ENCODE measurements around the gene PTCD2.

Gene PTCD2

DNA sequence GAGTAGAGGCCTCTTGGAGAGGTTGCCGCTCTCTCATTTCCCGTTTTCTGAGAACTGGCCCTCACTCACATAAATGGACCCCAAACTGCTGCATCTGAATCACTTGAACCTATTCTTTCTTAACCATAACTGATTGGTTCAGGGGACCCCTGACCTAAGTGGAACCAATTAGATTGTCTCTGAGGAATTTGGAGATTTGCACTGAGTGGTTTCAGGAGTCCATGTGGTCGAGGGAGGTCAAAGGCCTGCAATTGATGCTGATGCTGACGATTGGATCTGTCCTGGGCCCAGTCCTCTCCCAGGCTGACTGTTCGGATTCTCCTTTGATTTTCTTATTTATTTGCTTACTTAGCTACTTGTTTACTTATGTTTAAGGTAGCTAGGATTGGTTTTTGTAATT is 88.0 kb downstream of the PTCD2 start:
- Mint-ChIP-seq H3K27me3 (no peaks in the 10 kb centered on the region), H3K36me3 (ENCODE audit: low read depth) (peaks cover 11% of the 10 kb centered on the region), H3K4me1 (ENCODE audit: low read depth) (peaks cover 17% of the 10 kb centered on the region), H3K27ac (no peak overlapping the region), H3K4me3 (no peak overlapping the region), H3K9me3 (peaks cover 16% of the 10 kb centered on the region)
- intact Hi-C loops (cut with micrococcal nuclease): loop anchor here (5.0 kb wide), 1 partner anchor 41 kb away; no protein-coding TSS in a partner anchor

DNA sequence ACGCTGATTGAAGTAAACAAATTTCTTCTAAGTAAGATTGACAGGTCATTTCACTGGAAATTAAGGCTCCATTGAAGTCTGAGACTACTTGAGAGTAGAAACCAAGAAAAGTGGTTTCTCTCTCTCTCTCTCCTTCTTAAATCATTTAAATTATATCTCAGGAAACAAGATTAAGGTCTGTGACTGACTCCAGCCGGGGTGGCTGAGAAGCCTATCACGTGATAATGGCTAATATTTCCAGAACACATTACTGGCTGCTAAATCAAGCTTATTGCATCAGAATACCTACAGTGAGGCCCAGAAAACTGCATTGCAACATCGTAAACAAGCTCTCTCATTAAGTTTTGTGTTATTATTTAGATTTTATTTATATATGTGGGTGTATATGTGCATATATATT is 88.4 kb downstream of the PTCD2 start:
- Mint-ChIP-seq H3K27ac (no peak overlapping the region), H3K36me3 (ENCODE audit: low read depth) (peaks cover 11% of the 10 kb centered on the region), H3K4me3 (no peak overlapping the region), H3K4me1 (ENCODE audit: low read depth) (peaks cover 17% of the 10 kb centered on the region), H3K27me3 (no peaks in the 10 kb centered on the region), H3K9me3 (peaks cover 16% of the 10 kb centered on the region)
- intact Hi-C loops (cut with micrococcal nuclease): loop anchor here (5.0 kb wide), 1 partner anchor 41 kb away; no protein-coding TSS in a partner anchor

DNA sequence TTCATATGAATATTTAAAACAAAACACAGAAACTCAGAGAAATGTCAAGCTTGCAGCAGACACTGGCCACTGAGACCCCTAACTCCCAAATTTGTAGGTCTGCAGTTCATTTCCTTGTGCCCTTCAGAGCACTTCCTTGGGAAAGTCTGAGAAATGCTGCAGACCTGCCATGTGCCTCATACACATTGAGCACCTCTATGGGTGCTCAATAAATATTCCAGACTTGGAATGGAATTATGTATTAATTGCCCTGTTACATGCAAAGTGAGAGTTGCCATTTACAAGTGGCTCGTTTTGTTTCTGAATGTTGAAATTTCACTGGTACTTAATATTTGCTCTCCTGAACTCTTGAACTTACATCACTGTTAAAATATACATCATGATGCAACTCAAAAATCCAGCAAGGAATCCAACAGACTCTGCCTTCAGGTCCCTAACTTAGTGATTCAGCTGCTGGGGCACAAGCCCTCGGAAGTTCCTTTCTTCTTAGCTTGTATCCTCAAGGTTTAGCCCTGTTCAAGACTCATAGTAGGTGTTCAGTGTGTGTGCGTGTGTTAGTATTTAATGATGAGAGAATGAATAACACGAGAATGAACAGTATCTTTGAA is 90.6 kb downstream of the PTCD2 start:
- Mint-ChIP-seq H3K36me3 (ENCODE audit: low read depth) (no peaks in the 10 kb centered on the region), H3K4me3 (no peak overlapping the region), H3K27me3 (no peaks in the 10 kb centered on the region), H3K9me3 (no peaks in the 10 kb centered on the region), H3K4me1 (ENCODE audit: low read depth) (peaks cover 17% of the 10 kb centered on the region), H3K27ac (no peak overlapping the region)
- intact Hi-C loops (cut with micrococcal nuclease): no loop called here

DNA sequence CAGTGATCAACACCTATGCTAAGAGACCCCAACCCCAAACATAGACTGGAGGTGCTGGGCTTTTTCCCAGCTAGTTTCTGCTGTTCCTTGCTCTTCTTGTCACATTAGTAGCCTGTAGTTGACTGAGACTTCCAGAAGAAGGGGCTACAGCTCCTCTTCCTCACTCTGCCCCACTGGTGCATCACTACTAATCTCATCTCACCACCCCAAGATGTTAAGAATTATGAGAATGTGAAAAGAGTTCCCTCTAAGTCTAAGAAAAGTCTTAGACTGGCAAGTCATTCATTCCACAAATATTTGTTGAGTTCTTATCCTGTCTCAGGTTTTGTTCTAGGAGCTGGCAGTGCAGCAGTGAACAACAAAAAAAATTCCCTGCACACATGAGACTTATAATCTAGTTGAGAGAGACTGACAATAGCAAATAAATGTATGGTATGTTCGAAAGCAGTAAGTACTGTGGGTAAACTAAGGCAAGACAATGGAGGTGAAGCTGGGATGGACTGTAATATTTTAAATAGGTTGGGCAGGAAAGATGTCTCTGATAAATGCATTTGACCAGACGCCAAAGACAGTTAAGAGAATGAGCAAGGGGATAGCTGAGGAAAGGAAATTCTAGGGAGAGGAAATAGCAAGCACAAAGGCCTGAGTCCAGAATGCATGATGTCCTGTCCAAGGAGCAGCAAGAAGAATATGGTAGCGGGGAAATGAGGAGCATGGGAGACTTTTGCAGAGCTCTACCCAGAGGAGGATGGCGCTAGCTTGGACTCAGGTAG is 92.3 kb downstream of the PTCD2 start:
- Mint-ChIP-seq H3K27ac (no peak overlapping the region), H3K27me3 (no peaks in the 10 kb centered on the region), H3K36me3 (ENCODE audit: low read depth) (no peaks in the 10 kb centered on the region), H3K9me3 (peaks cover 5% of the 10 kb centered on the region), H3K4me3 (no peak overlapping the region), H3K4me1 (ENCODE audit: low read depth) (peaks cover 13% of the 10 kb centered on the region)
- intact Hi-C loops (cut with micrococcal nuclease): no loop called here

DNA sequence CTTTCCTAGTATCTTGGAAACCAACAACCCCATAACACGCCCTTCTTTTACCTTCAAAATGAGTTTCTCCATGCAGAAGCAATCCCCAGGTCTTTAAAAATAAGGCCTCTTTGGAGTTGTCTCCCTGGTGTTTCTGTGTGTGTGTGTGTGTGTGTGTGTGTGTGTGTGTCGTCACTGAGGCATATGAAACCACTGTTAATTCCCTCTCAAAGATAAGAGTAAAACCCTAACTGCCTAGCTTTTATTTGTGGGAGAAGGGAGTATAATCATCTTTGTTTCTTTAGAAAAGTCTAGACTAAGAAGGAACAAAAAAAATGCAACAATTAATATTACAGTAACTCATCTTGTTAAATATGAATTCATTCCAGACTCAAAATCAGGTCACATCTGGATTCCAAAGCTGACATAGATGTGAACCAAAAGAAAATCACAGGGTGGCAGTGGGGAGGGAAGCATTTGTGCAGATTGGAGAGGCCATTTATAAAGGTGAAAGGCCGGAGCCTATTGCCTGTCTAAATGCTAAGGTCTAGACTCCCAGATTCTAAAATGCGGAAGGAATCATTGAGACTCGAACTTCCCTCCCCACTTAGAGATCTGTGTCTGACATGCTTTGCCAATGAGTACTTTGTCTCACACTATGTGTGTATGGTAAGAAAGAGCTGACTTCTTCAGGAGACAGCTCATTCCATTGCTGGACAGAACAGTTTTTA is 95.6 kb downstream of the PTCD2 start:
- Mint-ChIP-seq H3K4me1 (ENCODE audit: low read depth) (no peaks in the 10 kb centered on the region), H3K4me3 (no peak overlapping the region), H3K27ac (no peak overlapping the region), H3K27me3 (no peaks in the 10 kb centered on the region), H3K36me3 (ENCODE audit: low read depth) (no peaks in the 10 kb centered on the region), H3K9me3 (peaks cover 12% of the 10 kb centered on the region)
- intact Hi-C loops (cut with micrococcal nuclease): no loop called here

DNA sequence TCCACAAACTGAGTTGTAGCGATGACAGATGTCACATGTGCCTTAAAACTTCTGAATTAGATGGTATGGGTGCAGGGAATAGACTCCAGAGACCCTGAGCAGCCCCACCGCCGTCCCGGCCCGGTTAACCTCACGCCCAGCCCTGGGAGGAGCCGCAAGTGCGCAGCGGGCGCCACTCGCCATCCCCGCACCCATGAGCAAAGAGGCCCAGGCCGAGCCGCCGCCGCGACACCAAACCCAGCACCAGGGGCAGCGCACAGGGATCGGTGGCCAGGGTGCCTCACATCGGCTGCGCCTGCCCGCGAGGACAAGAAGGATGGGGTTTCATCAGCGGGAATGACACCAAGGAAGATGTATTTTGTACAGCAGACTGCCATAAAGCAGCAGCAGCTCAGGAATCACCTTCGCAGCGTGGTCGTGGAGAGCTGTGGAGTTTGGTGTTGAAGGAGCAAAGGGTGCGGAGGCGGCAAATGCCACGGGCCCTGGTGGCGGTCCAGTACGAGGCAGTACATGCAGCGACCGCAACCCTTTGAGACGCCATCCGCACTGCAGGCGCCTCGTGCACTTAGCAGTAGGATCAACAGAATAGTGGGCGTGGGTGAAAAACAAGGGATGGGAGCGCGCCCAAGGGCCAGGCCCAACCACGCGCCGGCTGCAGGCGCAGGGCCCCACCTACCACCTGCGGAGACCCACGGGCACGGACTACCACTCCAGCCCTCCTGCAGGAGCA is 97.3 kb downstream of the PTCD2 start:
- no peaks in the 10 kb centered on the region for H3K4me1 Mint-ChIP-seq (ENCODE audit: low read depth)
- peaks cover 12% of the 10 kb centered on the region for H3K9me3 Mint-ChIP-seq

More for the DNA sequence above, 97.3 kb downstream of the PTCD2 start:
- intact Hi-C loops (cut with micrococcal nuclease): no loop called here
- Mint-ChIP-seq H3K4me3 (no peak overlapping the region), H3K27ac (peak overlapping the region; percentile 13), H3K27me3 (no peaks in the 10 kb centered on the region), H3K36me3 (ENCODE audit: low read depth) (no peaks in the 10 kb centered on the region)

Measured in dendritic cell treated with granulocyte-macrophage colony-stimulating factor and Interleukin-4, amounts not matched to agents 40 ng/mL and 50 ng/mL, for 4 days (primary cell).